Sigmoid colon (tissue), 7 donors: ENCODE data around the gene FAXDC2. TPM values are rescaled to one million over a fixed set of nuclear protein-coding genes. Genes with fewer than 3 reads are reported as not detected.

Experiments used
- DNase-seq: peaks from one replicate; pipeline ENCODE4 v3.0.0-alpha.2; 2019
- H3K27ac ChIP-seq, 4 donors: fragments of 200-600 bp; sonication (generic); one replicate each; pipeline ENCODE4 v1.5.1; 2016 to 2019; ENCODE audit warnings: mild to moderate bottlenecking in 1 of 4
- H3K27me3 ChIP-seq, 3 donors: fragments of 200-600 bp; sonication (generic); one replicate each; pipeline ENCODE4 v1.5.1; 2019; ENCODE audit warnings: mild to moderate bottlenecking in 1 of 3
- H3K36me3 ChIP-seq, 4 donors: fragments of 200-600 bp; sonication (generic); one replicate each; pipeline ENCODE4 v1.5.1; 2016 to 2019
- H3K4me1 ChIP-seq, 4 donors: fragments of 200-600 bp; sonication (generic); one replicate each; pipeline ENCODE4 v1.5.1; 2017 to 2019
- H3K4me3 ChIP-seq, 4 donors: fragments of 200-600 bp; sonication (generic); one replicate each; pipeline ENCODE4 v1.5.1; 2017 to 2019; ENCODE audit warnings: mild to moderate bottlenecking in 2 of 4, moderate library complexity in 1 of 4
- H3K9me3 ChIP-seq, 4 donors: fragments of 200-600 bp in 3 of 4; sonication (generic) in 3 of 4; one replicate each; pipeline versions ENCODE4 v1.5.1 to v1.6.1; 2013 to 2019
- CTCF ChIP-seq, 4 experiments: fragments of 450-650 bp in 3 of 4; fragments of 200-600 bp in 1 of 4; IDR thresholded peaks; one replicate each; pipeline ENCODE4 v1.5.1; 2016 to 2019; ENCODE audit warnings: antibody characterized with exemption in 4 of 4, mild to moderate bottlenecking in 3 of 4, moderate library complexity in 2 of 4
- EP300 ChIP-seq, 4 donors: sonication (generic); formaldehyde crosslinking; IDR thresholded peaks; one replicate each; pipeline ENCODE4 v1.6.1; 2017; ENCODE audit warnings: antibody characterized with exemption in 4 of 4
- POLR2A ChIP-seq, 2 donors: fragments of 450-650 bp; IDR thresholded peaks; one replicate each; pipeline ENCODE4 v1.6.1; 2016; ENCODE audit warnings: antibody characterized with exemption in 2 of 2, mild to moderate bottlenecking in 2 of 2, moderate library complexity in 2 of 2
- POLR2AphosphoS5 ChIP-seq, 4 donors: sonication (generic); formaldehyde crosslinking; IDR thresholded peaks; one replicate each; pipeline ENCODE4 v1.6.1; 2017; ENCODE audit warnings: antibody characterized with exemption in 4 of 4
- WGBS, 2 donors: extraction: QIAGEN DNeasy Blood & Tissue Kit; methylation state at CpG; one replicate each; pipeline ENCODE4 v1.1.7; 2013; 5-methylcytosine and 5-hydroxymethylcytosine counted together
- intact Hi-C: fragments of 100-400 bp; cut with DNase I; formaldehyde crosslinking; loops from one replicate; pipeline ENCODE4 v1.15.1; 2023
- polyA plus RNA-seq, 3 donors: library from polyadenylated mRNA; stranded (reverse); fragments of 200-250 nt; gene quantifications; one replicate each; pipeline ENCODE4 v1.2.3, GENCODE V29; 2013
- total RNA-seq, 4 donors: library from RNA; depleted of rRNA; stranded (reverse); fragments of >200 nt; gene quantifications; one replicate each; pipeline ENCODE4 v1.1.0, GENCODE V29; 2016
- donor health status: healthy with polysubstance abuse.
- donor health status: Bipolar disorder and iron deficiency.
- donor health status: healthy.

The FAXDC2 gene
- total and polyA plus RNA-seq, 7 donors = 13.3 to 118 (median 67.3) TPM

DNA sequence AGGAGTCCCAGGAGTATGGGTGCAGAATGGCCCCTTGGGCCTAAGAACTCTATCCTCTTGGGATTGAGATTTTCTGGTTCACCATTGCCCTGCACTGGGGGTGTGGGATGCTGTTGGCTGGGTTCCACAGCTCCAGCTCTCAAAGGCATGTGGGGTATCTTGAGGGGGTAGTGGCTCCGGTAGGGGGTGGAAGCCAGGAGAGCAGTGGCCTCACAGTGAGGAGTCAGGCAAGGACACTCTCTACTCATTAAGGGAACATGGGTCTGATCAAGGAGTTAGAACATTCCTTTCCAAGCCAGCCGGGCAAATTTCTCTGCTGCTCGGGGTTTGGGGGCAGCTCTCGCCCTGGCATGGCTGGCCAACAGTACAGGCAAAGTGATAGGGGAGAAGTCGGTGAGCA, 62.2 kb downstream of the FAXDC2 start:
- H3K27me3 ChIP-seq = no peaks in the 10 kb centered on the region
- H3K4me1 ChIP-seq = peaks cover 0 to 58% (median 50%) of the 10 kb centered on the region in 4 donors
- intact Hi-C loops = no loop called here
- no peak for DNase-seq
- WGBS, 2 donors = 71 to 91% methylated on average over 5 of the region's 5 CpGs
- H3K36me3 ChIP-seq = peaks cover 7 to 31% (median 14%) of the 10 kb centered on the region in 4 donors
- H3K4me3 ChIP-seq = no peak overlapping the region
- TF ChIP-seq CTCF (IDR thresholded peaks at IDR 0.05) (no peak), EP300 (IDR thresholded peaks at IDR 0.05) (no peak), POLR2A (IDR thresholded peaks at IDR 0.05) (no peak), POLR2AphosphoS5 (IDR thresholded peaks at IDR 0.05) (no peak)
- H3K9me3 ChIP-seq = no peaks in the 10 kb centered on the region
- H3K27ac ChIP-seq = peak overlapping the region in 2 of 4 donors; percentile 1 to 41

DNA sequence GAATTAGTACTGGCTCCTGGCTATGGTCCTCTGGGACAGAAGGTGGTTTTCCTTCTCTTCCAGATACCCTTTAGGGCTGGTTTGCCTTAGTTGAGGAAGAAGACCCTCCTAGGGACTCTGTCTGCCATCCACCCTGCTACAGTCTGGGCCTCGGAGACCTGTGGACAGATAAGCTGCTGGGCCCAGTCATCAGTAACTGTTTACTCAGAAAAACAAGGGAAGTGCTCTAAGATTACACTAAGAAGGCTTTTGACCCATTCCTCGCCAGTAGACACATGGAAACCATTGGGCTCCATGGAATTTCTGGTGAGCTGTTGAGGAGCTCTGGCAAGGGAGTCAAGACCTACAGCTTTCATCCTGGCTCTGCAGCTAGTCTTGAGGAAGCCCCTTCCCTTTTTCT, 64.0 kb downstream of the FAXDC2 start:
- H3K36me3 ChIP-seq = peaks cover 0 to 13% (median 2%) of the 10 kb centered on the region in 4 donors
- no peak overlapping the region for H3K4me3 ChIP-seq
- no peaks in the 10 kb centered on the region for H3K27me3 ChIP-seq
- DNase-seq = no peak
- H3K4me1 ChIP-seq = peaks cover 0 to 75% (median 67%) of the 10 kb centered on the region in 4 donors
- WGBS, 2 donors = 54 to 71% methylated on average over 2 of the region's 2 CpGs
- TF ChIP-seq POLR2AphosphoS5 (IDR thresholded peaks at IDR 0.05) (no peak), POLR2A (IDR thresholded peaks at IDR 0.05) (no peak), EP300 (IDR thresholded peaks at IDR 0.05) (no peak), CTCF (IDR thresholded peaks at IDR 0.05) (no peak)
- no peaks in the 10 kb centered on the region for H3K9me3 ChIP-seq
- H3K27ac ChIP-seq = no peak overlapping the region
- intact Hi-C loops = no loop called here

GRCh38 chr5:154784856-154785255, 65.5 kb downstream of the FAXDC2 start:
- DNase-seq = no peak
- Histone ChIP-seq H3K27me3 (no peaks in the 10 kb centered on the region), H3K9me3 (no peaks in the 10 kb centered on the region), H3K36me3 (no peaks in the 10 kb centered on the region), H3K4me1 (peaks cover 0 to 88% (median 76%) of the 10 kb centered on the region in 4 donors), H3K27ac (peak overlapping the region in 1 of 4 donors; percentile 8), H3K4me3 (no peak overlapping the region)
- 79 to 95% methylated on average over 2 of the region's 2 CpGs for WGBS, 2 donors
- TF ChIP-seq POLR2AphosphoS5 (IDR thresholded peaks at IDR 0.05) (no peak), EP300 (IDR thresholded peaks at IDR 0.05) (no peak), CTCF (IDR thresholded peaks at IDR 0.05) (no peak), POLR2A (IDR thresholded peaks at IDR 0.05) (no peak)
- intact Hi-C loops = no loop called here

GRCh38 chr5:154783774-154784460, 66.5 kb downstream of the FAXDC2 start:
- Histone ChIP-seq H3K4me1 (peaks cover 0 to 97% (median 85%) of the 10 kb centered on the region in 4 donors), H3K9me3 (no peaks in the 10 kb centered on the region), H3K27me3 (no peaks in the 10 kb centered on the region), H3K4me3 (no peak overlapping the region), H3K36me3 (no peaks in the 10 kb centered on the region), H3K27ac (peak overlapping the region in 2 of 4 donors; percentile 3 to 8)
- WGBS, 2 donors = 78 to 82% methylated on average over 11 of the region's 11 CpGs
- intact Hi-C loops = no loop called here
- DNase-seq = no peak
- no peak for TF ChIP-seq CTCF (IDR thresholded peaks at IDR 0.05)
- no peak for TF ChIP-seq POLR2AphosphoS5 (IDR thresholded peaks at IDR 0.05)
- no peak for TF ChIP-seq EP300 (IDR thresholded peaks at IDR 0.05)
- no peak for TF ChIP-seq POLR2A (IDR thresholded peaks at IDR 0.05)
